Caco-2 (cell line): Measurements from ENCODE around the gene ANKRD13D. TPM values are rescaled to one million over a fixed set of nuclear protein-coding genes. Genes with fewer than 3 reads are reported as not detected.

Experiments
- BruUV-seq: library from RNA; stranded (reverse); fragments of 400-500 nt; replicated peaks from 2 replicates; lab custom pipeline; 2021; lab: Mats Ljungman, UMichigan
- CTCF ChIA-PET: fragments of 300-600 bp; sonication (Branson Sonifier 250); formaldehyde crosslinking; loops from one replicate; lab custom pipeline; 2022; ENCODE audit warnings: antibody characterized with exemption; lab: Charles Lee
- POLR2A ChIA-PET: fragments of 300-600 bp; sonication (Branson Sonifier 250); formaldehyde crosslinking; loops from one replicate; lab custom pipeline; 2022; ENCODE audit warnings: antibody characterized with exemption; lab: Charles Lee
- DNase-seq, 2 experiments: peaks; one replicate each; pipeline versions ENCODE4 v3.0.0 to v3.0.0-alpha.2; 2020 to 2022
- H3K27me3 ChIP-seq: replicated peaks from 2 replicates; pipeline ENCODE4 v1.6.0; 2011; ENCODE audit warnings: low read length; ENCODE audit not compliant: control insufficient read depth, insufficient read depth
- H3K36me3 ChIP-seq: 2 replicates; pipeline ENCODE4 v1.5.1; 2011; ENCODE audit warnings: low read length; ENCODE audit not compliant: control insufficient read depth, insufficient read depth
- H3K4me1 ChIP-seq: fragments of 250-450 bp; sonication (Bioruptor Pico); 2 replicates; pipeline ENCODE4 v1.5.1; 2020; ENCODE audit warnings: mild to moderate bottlenecking
- H3K4me3 ChIP-seq: 2 replicates; pipeline ENCODE4 v1.5.1; 2011; ENCODE audit warnings: low read depth, mild to moderate bottlenecking, control low read depth, low read length
- H3K9me3 ChIP-seq: fragments of 250-450 bp; sonication (Bioruptor Pico); 2 replicates; pipeline ENCODE4 v1.5.1; 2020; ENCODE audit warnings: mild to moderate bottlenecking, moderate library complexity
- H3K27ac Mint-ChIP-seq: one replicate; pipeline ENCODE4 v1.8.0; 2022; ENCODE audit warnings: mixed read lengths; ENCODE audit not compliant: unreplicated experiment
- H3K27me3 Mint-ChIP-seq: one replicate; pipeline ENCODE4 v1.8.0; 2022; ENCODE audit warnings: mixed read lengths; ENCODE audit not compliant: insufficient read depth, unreplicated experiment
- H3K36me3 Mint-ChIP-seq: one replicate; pipeline ENCODE4 v1.8.0; 2022; ENCODE audit warnings: mild to moderate bottlenecking, mixed read lengths; ENCODE audit not compliant: insufficient read depth, unreplicated experiment
- H3K4me1 Mint-ChIP-seq: one replicate; pipeline ENCODE4 v1.8.0; 2022; ENCODE audit warnings: low read depth, mixed read lengths; ENCODE audit not compliant: unreplicated experiment
- H3K4me3 Mint-ChIP-seq: one replicate; pipeline ENCODE4 v1.8.0; 2022; ENCODE audit warnings: mild to moderate bottlenecking, moderate library complexity, mixed read lengths; ENCODE audit not compliant: unreplicated experiment
- H3K9me3 Mint-ChIP-seq: one replicate; pipeline ENCODE4 v1.8.0; 2022; ENCODE audit warnings: mixed read lengths; ENCODE audit not compliant: unreplicated experiment
- CTCF ChIP-seq, 2 experiments: fragments of 200-600 bp in 1 of 2; IDR thresholded peaks; 1 replicate in 1 of 2; 2 replicates in 1 of 2; pipeline versions ENCODE4 v1.5.1 to v1.8.0; 2011 to 2022; ENCODE audit warnings: antibody characterized with exemption in 1 of 2, control low read depth in 1 of 2, inconsistent platforms in 1 of 2, low read depth in 1 of 2, low read length in 1 of 2, mild to moderate bottlenecking in 1 of 2, moderate library complexity in 1 of 2; ENCODE audit not compliant: insufficient read depth in 1 of 2, severe bottlenecking in 1 of 2, unreplicated experiment in 1 of 2
- intact Hi-C: fragments of 100-400 bp; cut with micrococcal nuclease; formaldehyde crosslinking; loops from one replicate; pipeline ENCODE4 v1.10.0; 2022; ENCODE audit not compliant: unreplicated experiment
- total RNA-seq: library from RNA; stranded (reverse); gene quantifications from 2 replicates; pipeline ENCODE4 v1.2.3, GENCODE V29; 2022

The ANKRD13D gene
- total RNA-seq, 1 experiment from 2014 or later, result 88.6 TPM

- H3K36me3 Mint-ChIP-seq, result peaks cover 95% of the 10 kb centered on the region
- no peak for TF ChIP-seq CTCF (IDR thresholded peaks at IDR 0.05; ENCODE audit: insufficient read depth in 1 of 2, low read depth in 1 of 2, low read length in 1 of 2, severe bottlenecking in 1 of 2, unreplicated experiment in 1 of 2)
- H3K36me3 ChIP-seq, result peaks cover 39% of the 10 kb centered on the region
- no peaks in the 10 kb centered on the region for H3K27me3 Mint-ChIP-seq
- POLR2A ChIA-PET, result interaction anchor here (0.9 to 2.2 kb wide), 2 partner anchors 14 to 63 kb away, joined by 3 to 9 read pairs; no protein-coding TSS in a partner anchor
- no peak for DNase-seq
- H3K27me3 ChIP-seq, result no peaks in the 10 kb centered on the region
- H3K9me3 ChIP-seq, result no peaks in the 10 kb centered on the region
- CTCF ChIA-PET, result no interaction called here
- no peak overlapping the region for H3K4me3 Mint-ChIP-seq
- no TSS peak for BruUV-seq
- peaks cover 11% of the 10 kb centered on the region for H3K4me1 ChIP-seq
- no peaks in the 10 kb centered on the region for H3K9me3 Mint-ChIP-seq
- intact Hi-C loops, result no loop called here
- H3K4me3 ChIP-seq, result no peak overlapping the region
- peaks cover 14% of the 10 kb centered on the region for H3K4me1 Mint-ChIP-seq
- peak overlapping the region; percentile 30 for H3K27ac Mint-ChIP-seq
These were observed 35.1 kb upstream of the ANKRD13D start for GRCh38 chr11:67253872-67254624.

GRCh38 chr11:67254798-67255197 lies 34.3 kb upstream of the ANKRD13D start:
- H3K9me3 ChIP-seq, result no peaks in the 10 kb centered on the region
- intact Hi-C loops, result no loop called here
- no peaks in the 10 kb centered on the region for H3K9me3 Mint-ChIP-seq
- CTCF ChIA-PET, result no interaction called here
- H3K4me3 ChIP-seq, result no peak overlapping the region
- H3K4me3 Mint-ChIP-seq, result no peak overlapping the region
- H3K27me3 Mint-ChIP-seq, result no peaks in the 10 kb centered on the region
- no peaks in the 10 kb centered on the region for H3K27me3 ChIP-seq
- H3K27ac Mint-ChIP-seq, result peak overlapping the region; percentile 13
- peaks cover 3% of the 10 kb centered on the region for H3K4me1 ChIP-seq
- peaks cover 36% of the 10 kb centered on the region for H3K36me3 ChIP-seq
- no peak for TF ChIP-seq CTCF (IDR thresholded peaks at IDR 0.05; ENCODE audit: insufficient read depth in 1 of 2, low read depth in 1 of 2, low read length in 1 of 2, severe bottlenecking in 1 of 2, unreplicated experiment in 1 of 2)
- no TSS peak for BruUV-seq
- peaks cover 95% of the 10 kb centered on the region for H3K36me3 Mint-ChIP-seq
- peaks cover 7% of the 10 kb centered on the region for H3K4me1 Mint-ChIP-seq
- POLR2A ChIA-PET, result interaction anchor here (2.2 kb wide), 1 partner anchor 15 kb away, joined by 9 read pairs; no protein-coding TSS in a partner anchor
- no peak for DNase-seq

- Histone ChIP-seq H3K4me1 (peaks cover 3% of the 10 kb centered on the region; the same call in 1 of the 2 replicates), H3K27me3 (no peaks in the 10 kb centered on the region), H3K9me3 (no peaks in the 10 kb centered on the region), H3K4me3 (no peak overlapping the region), H3K36me3 (peaks cover 31% of the 10 kb centered on the region)
- POLR2A ChIA-PET, result no interaction called here
- Mint-ChIP-seq H3K27me3 (no peaks in the 10 kb centered on the region), H3K27ac (no peak overlapping the region), H3K9me3 (no peaks in the 10 kb centered on the region), H3K4me1 (peaks cover 8% of the 10 kb centered on the region), H3K36me3 (peaks cover 95% of the 10 kb centered on the region), H3K4me3 (no peak overlapping the region)
- peak in 1 of 2 experiments; percentile 33 for DNase-seq
- intact Hi-C loops, result no loop called here
- TF ChIP-seq CTCF (IDR thresholded peaks at IDR 0.05; ENCODE audit: insufficient read depth in 1 of 2, low read depth in 1 of 2, low read length in 1 of 2, severe bottlenecking in 1 of 2, unreplicated experiment in 1 of 2), result no peak
- BruUV-seq, result no TSS peak
- CTCF ChIA-PET, result no interaction called here
These were observed 33.8 kb upstream of the ANKRD13D start for GRCh38 chr11:67255353-67255752.
